HCEC 1CT (cell line): ENCODE measurements around the gene SRL.
"Not testable (repeated sequence)": the region's sequence is repeated elsewhere in the genome, so short reads cannot be mapped to it uniquely, and the experiment has no call there.

Source experiments
- DNase-seq: peaks from one replicate; pipeline ENCODE4 v3.0.0-alpha.2; 2017

The SRL gene

DNA sequence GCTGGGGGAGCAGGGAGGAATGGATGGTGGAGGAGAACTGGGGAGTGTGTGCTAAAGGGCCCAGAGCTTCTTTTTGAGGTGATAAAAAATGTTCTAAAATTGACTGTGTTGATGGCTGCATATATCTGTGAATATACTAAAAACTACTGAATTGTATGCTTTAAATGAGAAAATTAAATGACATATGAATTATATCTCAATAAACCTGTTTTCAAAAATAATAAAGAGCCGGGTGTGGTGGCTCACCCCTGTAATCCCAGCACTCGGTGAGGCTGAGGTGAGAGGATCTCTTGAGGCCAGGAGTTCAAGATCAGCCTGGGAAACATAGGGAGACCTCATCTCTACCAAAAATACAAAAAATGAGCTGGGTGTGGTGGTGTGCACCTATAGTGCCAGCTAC is 16.8 kb downstream of the SRL start:
- DNase-seq, result no peak

DNA sequence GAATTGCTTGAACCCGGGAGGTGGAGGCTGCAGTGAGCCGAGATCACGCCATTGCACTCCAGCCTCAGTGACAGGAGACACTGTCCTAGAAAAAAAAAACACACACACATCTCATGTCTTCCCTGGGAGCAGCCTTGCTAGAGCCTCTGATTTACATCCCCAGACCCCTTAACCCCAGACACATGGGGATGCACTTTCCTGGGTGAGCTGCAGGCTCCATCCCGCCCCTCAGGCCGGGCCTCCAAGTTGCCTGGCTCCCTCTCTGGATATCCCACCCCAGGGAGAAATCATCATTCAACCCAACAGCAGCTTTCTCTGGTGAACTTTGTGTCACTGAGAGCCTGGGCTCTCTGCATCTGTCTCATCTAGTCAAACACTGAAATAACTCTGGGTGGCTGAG is 21.5 kb downstream of the SRL start:
- no peak for DNase-seq

DNA sequence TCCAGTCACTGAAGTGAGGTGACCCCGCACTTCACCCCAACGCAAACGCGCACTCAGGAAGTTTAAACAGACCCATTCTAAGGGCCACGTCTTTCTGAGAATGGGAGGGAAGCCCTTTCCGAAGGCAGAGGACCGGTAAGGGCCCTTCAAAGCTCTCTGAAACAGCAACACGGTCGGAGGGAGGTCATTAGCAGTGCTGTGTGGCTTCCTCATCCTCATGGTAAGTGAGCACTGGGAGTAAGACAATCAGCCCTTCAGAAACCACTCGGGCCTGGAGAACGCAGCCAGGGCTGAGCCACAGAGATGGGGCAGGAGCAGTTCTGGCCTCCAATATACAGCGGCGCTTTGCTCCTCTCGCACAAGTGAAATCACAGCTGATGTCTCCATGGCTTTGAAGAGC is 23.7 kb downstream of the SRL start:
- no peak for DNase-seq

DNA sequence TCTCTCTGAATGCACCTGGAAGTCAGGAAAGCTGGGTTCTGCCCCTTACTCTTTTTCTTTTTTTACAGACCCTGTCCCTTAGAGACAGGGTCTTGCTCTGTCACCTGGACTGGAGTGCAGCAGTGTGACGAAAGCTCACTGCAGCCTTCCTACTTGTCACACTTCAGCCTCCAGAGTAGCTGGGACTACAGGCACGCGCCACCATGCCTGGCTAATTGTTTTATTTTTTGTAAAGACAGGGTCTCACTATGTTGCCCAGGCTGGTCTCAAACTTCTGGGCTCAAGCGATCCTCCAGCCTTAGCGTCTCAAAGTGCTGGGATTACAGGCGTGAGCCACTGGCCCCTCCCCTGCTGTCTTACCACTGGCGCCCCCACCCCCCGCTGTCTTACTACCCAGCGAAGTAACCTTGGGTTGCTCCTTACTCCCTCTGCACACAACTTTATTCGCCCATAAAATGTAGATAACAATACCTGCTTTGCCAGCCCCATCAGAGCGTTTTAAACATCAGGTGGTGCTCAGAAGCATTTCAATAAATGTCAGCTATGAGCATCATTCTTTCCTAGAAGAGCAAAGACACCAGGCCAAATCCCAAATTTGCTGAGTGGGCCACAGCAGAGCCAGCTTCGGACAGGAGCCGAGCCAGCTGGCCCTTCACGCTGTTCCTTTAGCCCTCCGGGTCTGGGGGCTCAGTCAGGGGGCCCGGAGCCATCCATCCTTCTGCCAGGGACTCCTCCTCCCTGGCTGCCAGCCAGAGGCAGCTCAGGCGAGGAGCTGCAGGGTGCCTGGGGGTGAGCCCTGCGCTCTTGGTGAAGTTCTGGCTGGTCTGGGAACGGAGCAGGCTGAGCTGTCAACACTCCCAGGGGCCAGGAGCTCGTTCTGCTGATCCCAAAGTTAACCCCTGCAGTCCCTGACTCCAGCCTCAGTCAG is 24.4 kb downstream of the SRL start:
- no peak for DNase-seq

GRCh38 chr16:4216596-4216995 is 25.3 kb downstream of the SRL start:
- no peak for DNase-seq

DNA sequence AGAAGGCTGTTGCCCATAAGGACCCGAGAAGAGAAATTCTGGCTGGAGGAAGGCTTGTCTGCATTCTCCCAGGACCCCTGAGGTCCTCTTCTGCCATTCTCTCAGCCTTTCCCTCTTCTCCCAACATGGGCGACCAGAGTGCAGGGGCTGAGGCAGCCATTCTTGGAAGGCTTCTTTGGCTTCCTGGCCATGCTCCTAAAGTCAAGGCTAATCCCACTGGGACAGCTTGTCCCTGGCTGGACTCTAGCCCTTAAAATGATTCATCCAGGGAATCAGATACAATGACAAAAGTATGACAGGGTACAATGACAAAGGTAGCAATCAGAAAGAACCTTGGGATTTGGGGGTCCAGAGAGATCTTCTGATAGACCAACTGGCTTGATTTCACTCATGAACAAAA is 26.8 kb downstream of the SRL start:
- no peak for DNase-seq

- DNase-seq, result peak; percentile 92
These were observed 27.7 kb downstream of the SRL start for GRCh38 chr16:4214215-4214621.

- DNase-seq, result no peak
These were observed 28.1 kb downstream of the SRL start for GRCh38 chr16:4213737-4214136.

GRCh38 chr16:4212934-4213296 is 29.0 kb downstream of the SRL start:
- DNase-seq, result peak; percentile 78

- DNase-seq, result no peak
These were observed 29.5 kb downstream of the SRL start for GRCh38 chr16:4212211-4212933.

DNA sequence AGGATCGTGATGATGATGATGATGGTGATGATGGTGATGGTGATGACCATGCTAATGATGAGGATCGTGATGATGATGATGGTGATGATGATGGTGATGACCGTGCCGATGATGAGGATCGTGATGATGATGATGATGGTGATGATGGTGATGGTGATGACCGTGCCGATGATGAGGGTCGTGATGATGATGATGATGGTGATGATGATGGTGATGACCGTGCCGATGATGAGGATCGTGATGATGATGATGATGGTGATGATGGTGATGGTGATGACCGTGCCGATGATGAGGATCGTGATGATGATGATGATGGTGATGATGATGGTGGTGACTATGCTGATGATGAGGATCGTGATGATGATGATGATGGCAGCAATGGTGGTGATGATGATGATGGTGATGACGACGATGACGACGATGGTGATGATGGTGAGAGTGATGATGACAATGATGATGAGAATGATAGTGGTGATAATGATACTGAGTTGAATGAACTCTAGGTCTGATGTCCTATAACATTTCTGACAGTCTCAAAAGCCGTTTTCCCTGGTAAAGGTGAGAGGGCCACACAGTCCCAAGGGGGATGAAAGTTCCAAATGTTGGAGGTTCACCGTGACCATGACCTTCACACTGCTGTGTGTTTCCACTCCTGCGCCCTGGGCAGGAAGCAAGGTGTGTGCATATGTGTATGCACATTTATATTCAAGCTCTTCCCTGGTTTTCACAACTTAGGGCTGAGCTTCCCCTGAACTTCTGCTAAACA is 30.3 kb downstream of the SRL start:
- not testable (repeated sequence) for DNase-seq

DNA sequence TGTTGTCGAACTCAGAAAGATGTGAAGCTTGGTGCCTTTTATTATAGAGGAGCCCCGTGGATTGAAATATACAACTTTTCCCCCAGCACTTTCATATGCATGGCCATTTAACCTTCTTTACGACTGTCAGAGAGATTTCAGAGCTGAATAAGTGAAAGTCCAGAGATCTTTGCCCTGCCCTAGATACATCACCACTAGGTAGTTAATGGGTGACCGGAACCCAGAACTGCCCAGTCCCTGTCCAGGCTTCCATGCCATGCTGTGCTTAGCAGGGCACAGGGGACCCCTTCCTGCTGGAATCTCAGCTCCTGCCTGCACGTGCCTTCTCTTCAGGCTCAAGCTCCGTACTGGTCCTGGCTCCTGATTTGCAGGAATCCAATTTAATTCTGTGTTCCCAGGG is 32.2 kb downstream of the SRL start:
- no peak for DNase-seq

DNA sequence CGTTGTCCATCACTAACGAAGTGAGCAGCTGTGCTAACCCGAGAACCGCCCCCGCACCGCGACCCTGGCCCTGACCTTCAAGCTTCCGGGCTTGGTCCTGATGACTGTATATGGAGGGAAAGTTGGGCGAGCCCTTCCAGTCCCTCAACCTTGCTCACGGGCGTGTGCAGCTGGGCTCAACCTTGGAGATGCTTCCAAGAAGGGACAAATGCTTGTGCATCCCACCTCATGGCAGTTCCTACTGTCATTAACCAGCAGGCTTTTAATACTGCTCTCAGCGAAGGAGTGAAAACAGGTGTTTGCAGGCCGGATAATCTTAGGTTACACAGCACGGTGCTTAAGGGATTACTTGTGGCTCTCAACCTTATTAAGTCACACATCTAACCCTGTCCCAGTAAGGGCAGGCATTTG is 33.5 kb downstream of the SRL start:
- no peak for DNase-seq

- DNase-seq, result no peak
These were observed 34.1 kb downstream of the SRL start for GRCh38 chr16:4207683-4208340.

- DNase-seq, result no peak
These were observed 34.7 kb downstream of the SRL start for GRCh38 chr16:4207229-4207628.

DNA sequence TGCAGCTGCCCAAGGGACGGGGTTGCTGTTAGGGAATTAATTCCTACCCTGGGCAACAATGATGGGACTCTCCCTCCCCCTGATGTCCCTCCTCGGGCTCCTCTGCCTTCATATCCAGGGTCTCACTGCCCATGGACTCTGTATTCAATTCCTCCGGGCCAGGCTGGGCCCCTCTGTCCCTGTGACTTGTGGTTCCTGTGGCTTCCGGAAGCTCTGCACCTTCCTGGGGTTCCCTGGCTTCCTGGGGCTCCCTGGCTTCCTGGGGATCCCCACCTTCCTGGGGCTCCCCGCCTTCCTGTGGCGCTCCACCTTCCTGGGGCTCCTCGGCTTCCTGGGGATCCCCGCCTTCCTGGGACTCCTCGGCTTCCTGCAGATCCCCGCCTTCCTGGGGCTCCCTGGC is 35.2 kb downstream of the SRL start:
- no peak for DNase-seq

GRCh38 chr16:4205971-4206370 is 35.9 kb downstream of the SRL start:
- DNase-seq, result no peak

DNA sequence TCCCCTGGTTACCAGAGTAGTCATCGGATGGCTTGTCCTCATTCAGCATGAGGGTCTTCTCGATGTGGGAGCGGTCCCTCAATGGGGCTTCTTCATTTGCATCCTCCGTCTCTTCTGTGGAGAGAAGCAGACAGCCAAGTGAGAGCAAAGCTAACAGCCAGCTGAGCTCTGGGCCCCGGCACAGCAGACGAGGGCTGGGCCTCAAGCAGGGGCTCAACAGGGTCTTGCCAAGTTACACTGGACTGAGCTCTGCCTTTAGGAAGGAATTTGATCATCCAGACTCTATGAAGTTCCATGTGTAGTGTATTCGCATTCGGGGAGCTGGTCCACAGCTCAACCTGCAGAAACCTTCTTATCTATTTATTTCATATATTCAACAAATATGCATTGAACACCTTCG is 37.4 kb downstream of the SRL start:
- no peak for DNase-seq

DNA sequence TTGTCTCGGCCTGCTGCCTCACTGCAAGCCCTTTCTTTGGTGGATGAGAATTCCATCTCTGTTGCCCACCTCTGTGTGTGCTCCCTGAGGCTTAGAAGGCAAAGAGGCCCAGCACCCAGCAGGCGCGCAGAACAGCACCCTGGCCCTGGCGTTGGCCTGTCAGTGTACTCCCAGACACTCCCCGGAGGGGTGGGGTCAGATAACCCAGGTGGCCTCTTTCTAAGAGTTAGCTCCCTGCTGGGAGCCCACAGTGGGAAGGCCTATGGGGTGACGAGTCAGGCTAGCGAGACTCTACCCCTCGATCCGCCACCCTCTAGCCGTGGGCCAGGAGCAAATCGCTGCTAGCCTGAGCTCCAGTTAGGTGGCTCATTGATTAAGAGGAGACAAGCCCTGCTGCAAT is 38.1 kb downstream of the SRL start:
- DNase-seq, result no peak

- no peak for DNase-seq
These were observed 39.1 kb downstream of the SRL start for GRCh38 chr16:4202615-4203345.

DNA sequence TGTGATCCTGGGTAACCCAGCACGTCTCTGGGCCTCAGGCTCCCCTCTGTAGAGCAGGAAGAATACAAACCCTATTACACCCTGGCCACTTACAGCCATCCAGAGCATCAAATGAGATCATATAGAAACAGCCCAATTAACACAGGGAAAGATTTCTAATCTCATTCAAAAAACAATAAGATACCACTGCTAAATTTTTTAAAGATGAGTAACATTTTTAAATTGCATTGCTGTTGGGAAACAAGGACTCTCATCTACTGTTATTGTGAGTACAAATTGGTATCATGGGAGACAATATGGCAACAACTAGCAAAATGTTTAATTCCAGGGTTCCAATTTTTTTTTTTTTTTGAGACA is 41.1 kb downstream of the SRL start:
- peak; percentile 42 for DNase-seq

DNA sequence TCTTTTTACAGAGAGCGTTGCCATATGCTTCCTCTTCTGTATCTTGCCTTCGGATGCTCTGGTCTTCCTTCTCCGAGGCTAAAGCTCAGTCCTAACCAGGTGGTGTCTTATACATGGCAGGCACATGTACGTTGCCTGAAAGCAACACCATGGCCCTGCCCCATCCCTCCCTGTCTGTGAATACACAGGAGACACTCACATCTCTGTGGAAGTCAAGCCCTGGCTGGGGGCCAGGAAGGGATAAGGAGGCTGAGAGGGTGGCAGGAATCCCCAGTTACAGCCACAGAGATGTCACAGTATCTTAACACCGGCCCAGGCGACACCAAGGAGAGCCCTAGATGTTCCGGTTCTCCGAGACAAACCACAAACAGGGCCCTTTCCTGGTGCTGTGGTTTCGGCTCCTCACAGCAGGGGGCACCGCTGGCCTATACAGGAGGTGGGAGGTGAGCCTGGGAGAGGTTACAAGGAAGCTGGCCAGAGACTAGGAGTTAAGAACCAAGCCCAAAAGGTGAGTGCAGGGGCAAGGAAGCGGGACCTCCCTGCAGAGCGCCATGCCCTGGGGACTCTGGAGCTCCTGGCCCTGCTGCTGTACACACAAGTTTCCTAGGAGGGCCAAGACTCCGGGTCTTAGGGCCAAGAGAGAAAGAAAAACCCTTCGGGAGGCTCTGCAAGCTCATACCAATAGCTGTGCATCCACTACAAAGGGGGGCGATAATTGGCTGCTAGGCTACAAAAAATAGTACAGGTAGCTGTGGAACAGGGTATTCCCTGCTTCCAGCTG is 41.7 kb downstream of the SRL start:
- peak; percentile 58 for DNase-seq
